GM18502 (cell line): Measurements from ENCODE around the gene IFI27L2.

Experiments
- ATAC-seq: cut with Tn5 transposase; IDR thresholded peaks from one replicate; pipeline ENCODE4 v1.9.1; 2021; ENCODE audit warnings: mild to moderate bottlenecking; ENCODE audit not compliant: unreplicated experiment, poor library complexity

The IFI27L2 gene

DNA sequence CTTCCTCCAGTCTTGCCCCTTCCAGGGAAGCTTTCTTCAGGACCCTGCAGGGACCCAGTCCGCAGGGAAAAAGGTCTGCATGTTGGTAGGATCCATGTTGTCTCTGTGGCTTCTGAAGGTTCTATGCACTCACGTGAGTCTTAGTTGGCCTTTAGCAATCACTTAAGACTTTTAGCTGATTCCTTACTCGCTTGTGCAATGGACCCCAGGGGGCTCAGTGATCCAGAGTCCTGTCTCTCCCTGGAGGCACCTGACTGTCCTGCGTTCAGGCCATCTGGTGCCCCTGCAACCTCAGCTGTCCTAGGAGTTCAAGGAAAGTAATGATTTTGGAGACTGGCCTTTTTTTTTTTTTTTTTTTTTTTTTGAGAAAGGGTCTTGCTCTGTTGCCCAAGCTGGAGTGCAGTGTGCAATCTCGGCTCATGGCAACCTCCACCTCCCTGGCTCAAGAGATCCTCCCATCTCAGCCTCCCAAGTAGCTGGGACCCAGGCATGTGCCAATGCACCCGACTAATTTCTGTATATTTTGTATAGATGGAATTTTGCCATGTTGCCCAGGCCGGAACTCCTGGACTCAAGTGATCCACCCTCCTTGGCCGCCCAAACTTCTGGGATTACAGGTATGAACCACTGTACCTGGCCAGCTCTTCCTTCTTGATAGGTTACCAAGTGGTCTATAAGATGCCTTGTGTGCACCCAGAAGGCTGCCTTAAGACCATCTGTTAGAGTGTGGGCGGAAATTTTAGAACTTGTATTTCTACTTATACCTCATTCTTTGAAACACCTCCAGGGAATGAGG, 4.6 kb downstream of the IFI27L2 start:
- ATAC-seq = no peak

DNA sequence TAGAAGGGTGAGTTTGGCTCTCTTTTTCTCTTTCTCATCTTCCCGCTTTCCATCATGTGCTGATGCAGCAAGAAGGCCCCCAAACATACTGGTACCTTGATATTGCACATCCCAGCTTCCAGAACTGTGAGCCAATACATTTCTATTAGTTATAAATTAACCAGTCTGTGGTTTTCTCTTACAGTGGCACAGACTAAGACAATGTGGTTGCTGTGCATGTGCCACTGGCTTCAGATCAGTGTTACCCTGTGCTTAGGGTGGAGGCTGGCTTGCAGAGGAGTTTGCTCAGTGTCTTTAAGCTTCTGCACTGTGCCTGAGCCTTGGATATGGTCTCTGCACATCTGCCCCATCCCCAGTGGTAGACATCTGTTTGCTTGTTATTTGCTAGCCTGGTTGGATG, 5.5 kb downstream of the IFI27L2 start:
- no peak for ATAC-seq

- no peak for ATAC-seq
Observed at GRCh38 chr14:94123296-94123695, 6.1 kb downstream of the IFI27L2 start.

DNA sequence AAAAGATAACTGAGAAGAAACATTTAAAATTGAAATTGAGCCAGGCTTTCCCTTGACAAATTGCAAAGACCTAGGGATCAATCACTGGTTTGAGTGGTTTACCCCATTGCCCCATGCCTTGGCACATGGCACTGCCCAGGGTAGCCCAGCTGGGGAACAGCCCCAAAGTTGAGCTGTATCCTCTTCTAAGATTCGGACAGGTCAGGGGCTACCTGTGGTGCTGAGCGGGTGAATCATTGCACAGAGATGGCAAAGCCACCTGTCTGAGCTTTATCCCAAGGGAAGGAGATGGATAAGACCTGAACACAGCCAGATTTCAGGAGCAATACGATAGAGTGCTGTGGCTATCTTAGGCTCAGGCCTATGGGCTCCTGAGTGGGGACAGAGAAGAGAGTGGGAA, 7.0 kb downstream of the IFI27L2 start:
- ATAC-seq = no peak

- no peak for ATAC-seq
Observed at GRCh38 chr14:94121485-94121884, 7.9 kb downstream of the IFI27L2 start.

DNA sequence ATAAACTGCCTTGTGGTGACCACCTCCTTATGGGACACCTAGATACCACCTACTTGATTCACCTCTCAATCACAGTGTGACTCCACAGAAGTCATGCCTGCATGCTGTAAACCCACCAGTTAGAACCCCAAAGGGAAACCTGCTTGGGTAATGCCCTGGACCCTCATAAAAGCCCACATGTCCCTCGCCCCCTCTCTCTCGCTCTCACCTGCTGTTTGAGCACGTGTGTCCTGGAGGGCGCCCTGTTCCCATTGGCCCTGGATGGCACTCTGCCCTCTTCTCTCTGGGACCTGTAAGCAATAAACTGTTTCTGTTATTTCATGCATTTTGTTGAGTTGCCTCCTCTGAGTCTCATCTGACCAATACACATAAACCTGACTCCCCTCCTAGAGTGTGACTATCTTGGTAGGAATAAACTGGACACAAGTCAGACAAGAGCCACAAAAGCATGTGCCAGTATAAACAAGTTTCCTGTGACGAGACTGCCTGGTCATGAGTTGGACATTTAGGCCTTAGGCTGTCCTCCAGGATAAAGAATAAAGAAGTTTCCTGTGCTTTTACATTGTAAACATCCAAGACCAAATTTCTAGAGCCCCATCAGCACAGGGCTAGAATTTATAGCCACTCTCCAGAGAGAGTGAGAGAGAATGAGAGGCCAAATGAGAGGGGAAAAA, 8.6 kb downstream of the IFI27L2 start:
- no peak for ATAC-seq

GRCh38 chr14:94119071-94119470, 10.3 kb downstream of the IFI27L2 start:
- ATAC-seq = no peak

- no peak for ATAC-seq
Observed at GRCh38 chr14:94117856-94118255, 11.5 kb downstream of the IFI27L2 start.

DNA sequence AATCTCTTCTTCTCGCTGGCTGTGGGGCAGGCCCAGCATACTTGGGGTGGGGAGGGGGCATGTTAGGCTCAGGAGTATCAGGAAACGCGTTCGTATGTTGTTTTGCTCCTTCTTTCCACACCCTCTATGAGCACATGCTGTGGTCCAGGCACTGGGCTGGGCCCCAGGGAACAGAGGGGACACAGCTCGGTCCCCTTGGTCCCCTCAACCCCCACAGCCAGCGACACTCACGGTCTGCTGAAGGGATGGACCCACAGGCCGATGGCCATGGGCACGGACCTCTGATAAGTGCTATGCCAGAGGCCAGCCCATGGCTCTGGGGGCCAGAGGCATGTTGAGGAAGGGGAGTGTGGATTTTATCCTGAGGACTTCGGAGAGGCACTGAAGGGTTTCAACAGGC, 12.7 kb downstream of the IFI27L2 start:
- no peak for ATAC-seq

DNA sequence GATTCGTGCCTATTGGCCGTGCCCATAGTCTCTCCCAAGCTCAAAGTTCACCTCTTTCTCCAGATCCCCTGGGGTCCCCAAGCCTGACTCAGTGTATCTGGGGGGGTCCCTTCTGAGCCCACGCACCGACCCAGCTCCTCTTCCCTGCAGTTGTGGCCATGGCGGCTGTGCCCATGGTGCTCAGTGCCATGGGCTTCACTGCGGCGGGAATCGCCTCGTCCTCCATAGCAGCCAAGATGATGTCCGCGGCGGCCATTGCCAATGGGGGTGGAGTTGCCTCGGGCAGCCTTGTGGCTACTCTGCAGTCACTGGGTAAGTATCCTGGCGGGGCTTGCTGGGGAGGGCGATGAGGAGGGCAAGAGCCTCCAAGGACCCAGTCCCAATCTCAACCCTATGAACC, 13.8 kb downstream of the IFI27L2 start:
- ATAC-seq = no peak

GRCh38 chr14:94115058-94115591, 14.3 kb downstream of the IFI27L2 start:
- ATAC-seq = no peak

GRCh38 chr14:94114589-94115057, 14.8 kb downstream of the IFI27L2 start:
- no peak for ATAC-seq

- ATAC-seq = no peak
Observed at GRCh38 chr14:94113908-94114588, 15.4 kb downstream of the IFI27L2 start.

GRCh38 chr14:94113490-94113889, 15.9 kb downstream of the IFI27L2 start:
- no peak for ATAC-seq

DNA sequence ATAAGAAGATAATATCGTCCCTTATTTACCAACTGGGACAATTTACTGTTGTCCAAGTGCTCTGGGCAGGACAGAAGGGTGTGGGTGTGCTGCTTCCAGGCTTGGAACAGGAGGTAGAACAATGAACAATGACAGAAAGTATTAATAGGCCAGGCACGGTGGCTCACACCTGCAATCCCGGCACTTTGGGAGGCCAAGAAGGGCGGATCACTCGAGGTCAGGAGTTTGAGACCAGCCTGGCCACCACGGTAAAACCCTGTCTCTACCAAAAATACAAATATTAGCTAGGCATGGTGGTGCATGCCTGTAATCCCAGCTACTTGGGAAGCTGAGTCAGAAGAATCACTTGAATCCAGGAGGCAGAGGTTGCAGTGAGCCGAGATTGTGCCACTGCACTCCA, 16.3 kb downstream of the IFI27L2 start:
- no peak for ATAC-seq

GRCh38 chr14:94112513-94113063, 16.8 kb downstream of the IFI27L2 start:
- no peak for ATAC-seq

GRCh38 chr14:94111276-94112095, 17.9 kb downstream of the IFI27L2 start:
- ATAC-seq = no peak

GRCh38 chr14:94110552-94111181, 18.7 kb downstream of the IFI27L2 start, which contains the start of gene IFI27:
Gene IFI27 (plus strand): TSS chr14:94110736.
- no peak for ATAC-seq

DNA sequence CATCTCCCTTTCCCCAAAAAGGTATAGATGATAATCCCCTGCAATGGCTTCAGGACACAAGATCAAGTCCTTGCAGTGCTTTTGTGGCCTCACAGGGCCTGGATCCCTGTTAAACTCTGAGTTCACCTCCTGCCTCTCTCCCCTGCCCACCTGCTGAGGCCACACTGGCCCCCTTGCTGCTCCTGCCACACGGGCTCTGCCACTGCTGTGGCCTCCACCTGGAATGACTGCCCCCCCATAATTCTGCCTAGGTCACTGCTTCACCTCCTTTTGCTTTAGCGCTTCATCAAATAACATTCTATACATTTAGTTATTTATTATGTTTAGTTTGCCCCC, 19.5 kb downstream of the IFI27L2 start:
- ATAC-seq = no peak
